Esophagus muscularis mucosa (tissue), 4 donors: ENCODE data around the gene RPRD1A. TPM values are rescaled to one million over a fixed set of nuclear protein-coding genes. Genes with fewer than 3 reads are reported as not detected.

Source experiments
- DNase-seq: peaks from one replicate; pipeline ENCODE4 v3.0.0-alpha.2; 2017; ENCODE audit errors: extremely low spot score
- H3K27ac ChIP-seq, 4 donors: fragments of 200-600 bp; sonication (generic); replicated peaks in 1 of 4; 1 replicate in 3 of 4; 2 replicates in 1 of 4; pipeline ENCODE4 v1.5.1; 2016 to 2019; ENCODE audit warnings: mild to moderate bottlenecking in 1 of 4
- H3K27me3 ChIP-seq, 4 donors: fragments of 200-600 bp; sonication (generic); one replicate each; pipeline versions ENCODE4 v1.5.1 to v1.6.0; 2016 to 2019
- H3K36me3 ChIP-seq, 4 donors: fragments of 200-600 bp; sonication (generic); one replicate each; pipeline ENCODE4 v1.5.1; 2016 to 2019
- H3K4me1 ChIP-seq, 4 donors: fragments of 200-600 bp; sonication (generic); one replicate each; pipeline ENCODE4 v1.5.1; 2016 to 2019
- H3K4me3 ChIP-seq, 4 donors: fragments of 200-600 bp; sonication (generic); 1 replicate in 2 of 4; 2 replicates in 2 of 4; pipeline ENCODE4 v1.5.1; 2016 to 2019; ENCODE audit warnings: mild to moderate bottlenecking in 4 of 4, moderate library complexity in 1 of 4
- H3K9me3 ChIP-seq, 4 donors: fragments of 200-600 bp; sonication (generic); 1 replicate in 3 of 4; 2 replicates in 1 of 4; pipeline ENCODE4 v1.5.1; 2016 to 2019
- CTCF ChIP-seq, 3 experiments: fragments of 200-600 bp in 2 of 3; fragments of 450-650 bp in 1 of 3; sonication (generic) in 2 of 3; IDR thresholded peaks; one replicate each; pipeline ENCODE4 v1.5.1; 2017 to 2019; ENCODE audit warnings: antibody characterized with exemption in 3 of 3, mild to moderate bottlenecking in 2 of 3, moderate library complexity in 1 of 3
- EP300 ChIP-seq: sonication (generic); formaldehyde crosslinking; IDR thresholded peaks from one replicate; pipeline ENCODE4 v1.6.1; 2017; ENCODE audit warnings: antibody characterized with exemption
- POLR2A ChIP-seq: fragments of 450-650 bp; IDR thresholded peaks from one replicate; pipeline ENCODE4 v1.6.1; 2017; ENCODE audit warnings: antibody characterized with exemption, moderate library complexity, mild to moderate bottlenecking, low read depth
- POLR2AphosphoS5 ChIP-seq, 2 donors: sonication (generic); formaldehyde crosslinking; IDR thresholded peaks; one replicate each; pipeline ENCODE4 v1.6.1; 2017; ENCODE audit warnings: antibody characterized with exemption in 2 of 2
- WGBS: methylation state at CpG from one replicate; pipeline ENCODE4 v1.1.5; 2018; 5-methylcytosine and 5-hydroxymethylcytosine counted together
- intact Hi-C: fragments of 100-400 bp; cut with DNase I; formaldehyde crosslinking; loops from one replicate; pipeline ENCODE4 v1.15.1; 2023
- total RNA-seq, 4 donors: library from RNA; depleted of rRNA; stranded (reverse); fragments of >200 nt; gene quantifications; one replicate each; pipeline versions ENCODE4 v1.1.0 to v1.2.1, GENCODE V29; 2016

RPRD1A gene
- total RNA-seq, 4 donors from 2014 or later: 62.9 to 86.8 (median 77.2) TPM

DNA sequence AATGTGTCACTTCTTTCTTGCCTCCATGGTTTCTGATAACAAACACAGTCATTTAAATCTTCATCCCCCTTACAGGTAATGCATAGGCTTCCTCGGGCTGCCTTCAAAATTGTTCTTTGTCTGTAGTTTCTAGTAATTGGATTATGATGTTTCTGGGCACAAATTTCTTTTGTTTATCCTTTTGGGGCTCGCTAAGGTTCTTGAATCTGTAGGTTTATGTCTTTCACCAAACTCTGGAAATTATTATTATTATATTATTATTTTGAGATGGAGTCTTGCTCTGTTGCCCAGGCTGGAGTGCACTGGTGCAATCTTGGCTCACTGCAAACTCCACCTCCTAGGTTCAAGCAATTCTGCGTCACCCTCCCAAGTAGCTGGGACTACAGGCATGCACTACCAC lies 111.1 kb downstream of the RPRD1A start:
- WGBS: 82% methylated on average over 3 of the region's 3 CpGs
- Histone ChIP-seq H3K27ac (no peak overlapping the region), H3K4me3 (no peak overlapping the region), H3K27me3 (no peaks in the 10 kb centered on the region), H3K4me1 (no peaks in the 10 kb centered on the region), H3K36me3 (no peaks in the 10 kb centered on the region), H3K9me3 (peaks cover 0 to 10% (median 0%) of the 10 kb centered on the region in 4 donors)
- DNase-seq: no peak
- TF ChIP-seq POLR2AphosphoS5 (IDR thresholded peaks at IDR 0.05) (no peak), CTCF (IDR thresholded peaks at IDR 0.05) (no peak), POLR2A (no peak), EP300 (no peak)
- intact Hi-C loops: no loop called here

GRCh38 chr18:35953688-35954087 lies 113.7 kb downstream of the RPRD1A start:
- Histone ChIP-seq H3K27me3 (peaks cover 0 to 3% (median 0%) of the 10 kb centered on the region in 4 donors), H3K4me1 (peaks cover 5 to 14% (median 11%) of the 10 kb centered on the region in 4 donors), H3K4me3 (no peak overlapping the region), H3K9me3 (no peaks in the 10 kb centered on the region), H3K27ac (no peak overlapping the region), H3K36me3 (no peaks in the 10 kb centered on the region)
- WGBS: 86% methylated on average over 1 of the region's 1 CpG
- TF ChIP-seq EP300 (no peak), CTCF (IDR thresholded peaks at IDR 0.05) (no peak), POLR2AphosphoS5 (IDR thresholded peaks at IDR 0.05) (no peak), POLR2A (no peak)
- intact Hi-C loops: no loop called here
- no peak for DNase-seq

DNA sequence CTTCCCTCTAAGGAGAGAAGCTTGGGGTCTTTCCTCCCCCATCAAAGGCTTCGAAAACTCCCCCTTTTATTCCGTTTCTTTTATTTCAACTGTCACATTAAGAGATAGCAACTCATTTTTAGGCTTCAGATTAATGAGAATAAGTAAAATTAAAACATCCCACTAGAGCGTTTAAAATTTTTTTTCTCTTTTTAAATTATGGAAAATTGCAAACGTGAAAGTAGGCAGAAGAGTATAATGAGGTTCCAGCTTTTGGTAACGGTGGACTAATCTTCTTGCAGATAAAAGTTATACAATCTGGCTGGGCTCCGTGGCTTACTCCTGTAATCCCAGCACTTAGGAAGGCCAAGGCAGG lies 116.8 kb downstream of the RPRD1A start:
- WGBS: 18% methylated on average over 6 of the region's 6 CpGs

DNA sequence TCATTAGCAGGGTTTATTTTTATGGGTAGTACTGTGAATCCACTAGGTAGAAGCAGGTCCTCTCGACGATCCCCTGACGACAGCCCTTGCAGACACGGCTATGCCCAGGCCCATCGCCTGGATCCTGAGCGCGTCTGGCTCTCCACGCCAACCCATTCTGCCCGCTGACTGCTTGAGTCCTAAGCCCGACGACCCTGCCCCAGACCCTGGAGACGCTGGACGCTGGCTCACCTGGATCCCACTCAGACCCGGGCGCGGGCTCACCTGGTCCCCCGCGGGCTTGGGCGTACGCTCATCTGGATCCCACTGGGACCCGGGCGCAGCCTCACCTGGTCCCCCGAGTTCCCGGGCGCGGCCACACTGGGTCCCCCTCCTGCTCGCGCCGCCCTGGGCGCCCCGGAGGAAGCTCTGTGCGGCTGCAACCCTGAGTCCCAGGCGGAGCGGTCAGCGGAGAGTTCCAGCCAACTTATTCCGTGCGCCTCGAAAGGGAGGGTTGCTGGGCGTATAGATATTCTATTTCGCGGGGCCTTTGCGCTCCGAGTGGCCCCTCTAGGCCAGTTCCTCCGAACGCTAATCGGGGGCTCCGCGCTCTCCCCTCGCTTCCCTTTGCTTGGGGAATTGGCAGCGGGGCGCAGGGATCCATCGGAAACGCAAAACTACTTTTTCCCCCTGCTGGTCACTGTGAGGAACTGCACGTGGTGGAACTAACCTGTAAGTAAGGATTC lies 117.3 kb downstream of the RPRD1A start:
- peak overlapping the region; percentile 74 to 77 (median 76) for H3K27ac ChIP-seq
- peaks cover 5 to 21% (median 12%) of the 10 kb centered on the region in 4 donors for H3K4me1 ChIP-seq
- intact Hi-C loops: loop anchor here (2.0 kb wide), 1 partner anchor 193 kb away; no protein-coding TSS in a partner anchor
- TF ChIP-seq POLR2AphosphoS5 (IDR thresholded peaks at IDR 0.05) (no peak), CTCF (IDR thresholded peaks at IDR 0.05) (peak in 2 of 3 experiments; percentile 90 to 96)
- 13% methylated on average over 11 of the region's 54 CpGs for WGBS
- no peaks in the 10 kb centered on the region for H3K9me3 ChIP-seq
- no peaks in the 10 kb centered on the region for H3K36me3 ChIP-seq
- DNase-seq: no peak
- H3K4me3 ChIP-seq: peak overlapping the region; percentile 64 to 77 (median 71)
- peaks cover 0 to 3% (median 0%) of the 10 kb centered on the region in 4 donors for H3K27me3 ChIP-seq

More for the DNA sequence above, 116.8 kb downstream of the RPRD1A start:
- peaks cover 5 to 21% (median 12%) of the 10 kb centered on the region in 4 donors for H3K4me1 ChIP-seq
- peak overlapping the region in 3 of 4 donors; percentile 74 to 76 (median 76) for H3K27ac ChIP-seq
- TF ChIP-seq POLR2AphosphoS5 (IDR thresholded peaks at IDR 0.05) (no peak), CTCF (IDR thresholded peaks at IDR 0.05) (peak in 1 of 3 experiments; percentile 19), POLR2A (no peak), EP300 (no peak)
- intact Hi-C loops: loop anchor here (2.0 kb wide), 1 partner anchor 194 kb away; no protein-coding TSS in a partner anchor
- no peaks in the 10 kb centered on the region for H3K9me3 ChIP-seq
- peaks cover 0 to 3% (median 0%) of the 10 kb centered on the region in 4 donors for H3K27me3 ChIP-seq
- H3K4me3 ChIP-seq: peak overlapping the region; percentile 64 to 77 (median 71)
- no peaks in the 10 kb centered on the region for H3K36me3 ChIP-seq
- no peak for DNase-seq
